Tibial artery (tissue), 4 donors: ENCODE data around the gene CD109.
A peak's percentile ranks its signal among the peaks of the same experiment; 100 is the strongest.
"Not testable (repeated sequence)": the region's sequence is repeated elsewhere in the genome, so short reads cannot be mapped to it uniquely, and the experiment has no call there.

Experiments used
- DNase-seq, 2 donors: peaks; one replicate each; pipeline ENCODE4 v3.0.0-alpha.2; 2019
- H3K27ac ChIP-seq, 2 donors: fragments of 200-600 bp; sonication (generic) in 1 of 2; 1 replicate in 1 of 2; 2 replicates in 1 of 2; pipeline ENCODE4 v1.5.1; 2018 to 2019; ENCODE audit warnings: mild to moderate bottlenecking in 1 of 2
- H3K27me3 ChIP-seq, 2 donors: fragments of 200-600 bp; sonication (generic) in 1 of 2; one replicate each; pipeline versions ENCODE4 v1.5.1 to v1.6.0; 2016 to 2019
- H3K36me3 ChIP-seq, 3 donors: fragments of 200-600 bp; sonication (generic) in 2 of 3; one replicate each; pipeline ENCODE4 v1.5.1; 2016 to 2019; ENCODE audit warnings: mild to moderate bottlenecking in 2 of 3
- H3K4me1 ChIP-seq, 4 donors: fragments of 200-600 bp; sonication (generic) in 2 of 4; 1 replicate in 3 of 4; 2 replicates in 1 of 4; pipeline ENCODE4 v1.5.1; 2016 to 2019
- H3K4me3 ChIP-seq, 2 donors: fragments of 200-600 bp; sonication (generic) in 1 of 2; 1 replicate in 1 of 2; 2 replicates in 1 of 2; pipeline ENCODE4 v1.5.1; 2018 to 2019; ENCODE audit warnings: mild to moderate bottlenecking in 2 of 2
- H3K9me3 ChIP-seq, 3 donors: fragments of 200-600 bp; sonication (generic) in 1 of 3; one replicate each; pipeline ENCODE4 v1.5.1; 2016 to 2019
- CTCF ChIP-seq, 2 experiments: fragments of 200-600 bp in 1 of 2; fragments of 450-650 bp in 1 of 2; IDR thresholded peaks; one replicate each; pipeline ENCODE4 v1.5.1; 2017 to 2019; ENCODE audit warnings: antibody characterized with exemption in 2 of 2, mild to moderate bottlenecking in 1 of 2, moderate library complexity in 1 of 2
- intact Hi-C: fragments of 100-400 bp; cut with DNase I; formaldehyde crosslinking; loops from one replicate; pipeline ENCODE4 v1.15.0; 2023; ENCODE audit warnings: low total_unique reads

Gene CD109

GRCh38 chr6:73803562-73804241, 107.7 kb downstream of the CD109 start:
- no peak overlapping the region for H3K27ac ChIP-seq
- no peak overlapping the region for H3K4me3 ChIP-seq
- H3K9me3 ChIP-seq: no peaks in the 10 kb centered on the region
- no peaks in the 10 kb centered on the region for H3K36me3 ChIP-seq
- H3K4me1 ChIP-seq: no peaks in the 10 kb centered on the region
- DNase-seq: no peak
- no peaks in the 10 kb centered on the region for H3K27me3 ChIP-seq
- intact Hi-C loops: no loop called here
- TF ChIP-seq CTCF (IDR thresholded peaks at IDR 0.05): peak in 1 of 2 experiments; percentile 10

- DNase-seq, H3K4me3 ChIP-seq, H3K27me3 ChIP-seq, H3K36me3 ChIP-seq, H3K9me3 ChIP-seq, intact Hi-C loops, H3K27ac ChIP-seq, H3K4me1 ChIP-seq: not testable (repeated sequence)
Observed at GRCh38 chr6:73805221-73805620, 109.2 kb downstream of the CD109 start.

- DNase-seq, H3K9me3 ChIP-seq, H3K27ac ChIP-seq, intact Hi-C loops, H3K36me3 ChIP-seq, H3K27me3 ChIP-seq, H3K4me3 ChIP-seq, H3K4me1 ChIP-seq: not testable (repeated sequence)
Observed at GRCh38 chr6:73805982-73806381, 110.0 kb downstream of the CD109 start.

GRCh38 chr6:73811706-73812105, 115.7 kb downstream of the CD109 start:
- Histone ChIP-seq H3K27me3 (no peaks in the 10 kb centered on the region), H3K27ac (no peak overlapping the region), H3K9me3 (no peaks in the 10 kb centered on the region), H3K36me3 (peaks cover 8 to 16% (median 9%) of the 10 kb centered on the region in 3 donors), H3K4me1 (no peaks in the 10 kb centered on the region), H3K4me3 (no peak overlapping the region)
- TF ChIP-seq CTCF (IDR thresholded peaks at IDR 0.05): no peak
- intact Hi-C loops: no loop called here
- DNase-seq: no peak

- H3K36me3 ChIP-seq: peaks cover 0 to 15% (median 0%) of the 10 kb centered on the region in 3 donors
- H3K27me3 ChIP-seq: no peaks in the 10 kb centered on the region
- no peaks in the 10 kb centered on the region for H3K4me1 ChIP-seq
- no peak for DNase-seq
- no peak overlapping the region for H3K4me3 ChIP-seq
- TF ChIP-seq CTCF (IDR thresholded peaks at IDR 0.05): no peak
- H3K9me3 ChIP-seq: no peaks in the 10 kb centered on the region
- intact Hi-C loops: no loop called here
- H3K27ac ChIP-seq: no peak overlapping the region
Observed at GRCh38 chr6:73817253-73817652, 121.2 kb downstream of the CD109 start.

GRCh38 chr6:73823046-73823735, 127.2 kb downstream of the CD109 start:
- intact Hi-C loops: no loop called here
- Histone ChIP-seq H3K4me1 (no peaks in the 10 kb centered on the region), H3K9me3 (no peaks in the 10 kb centered on the region), H3K27me3 (no peaks in the 10 kb centered on the region), H3K27ac (no peak overlapping the region), H3K36me3 (peaks cover 0 to 5% (median 4%) of the 10 kb centered on the region in 3 donors), H3K4me3 (no peak overlapping the region)
- no peak for TF ChIP-seq CTCF (IDR thresholded peaks at IDR 0.05)
- DNase-seq: no peak
